H9 (cell line): ENCODE measurements around the gene ACBD3. TPM values are rescaled to one million over a fixed set of nuclear protein-coding genes. Genes with fewer than 3 reads are reported as not detected.
A peak's percentile ranks its signal among the peaks of the same experiment; 100 is the strongest.

Experiments
- DNase-seq: peaks from one replicate; pipeline ENCODE4 v3.0.0-alpha.2; 2017
- H2AFZ ChIP-seq: one replicate; pipeline ENCODE4 v1.6.1; 2013; ENCODE audit warnings: mild to moderate bottlenecking, low read length, control low read depth, moderate library complexity
- H2AK5ac ChIP-seq: 2 replicates; pipeline ENCODE4 v1.6.1; 2013; ENCODE audit warnings: low read length, control low read depth, mixed read lengths; ENCODE audit not compliant: insufficient read length
- H2BK120ac ChIP-seq: one replicate; pipeline ENCODE4 v1.6.1; 2013; ENCODE audit warnings: low read depth, mild to moderate bottlenecking, low read length, control low read depth, inconsistent platforms; ENCODE audit not compliant: poor library complexity, severe bottlenecking
- H2BK12ac ChIP-seq: 2 replicates; pipeline ENCODE4 v1.6.1; 2013; ENCODE audit warnings: low read length, control low read depth, mixed read lengths, low read depth; ENCODE audit not compliant: insufficient read length
- H2BK15ac ChIP-seq: 2 replicates; pipeline ENCODE4 v1.6.1; 2013; ENCODE audit warnings: low read depth, low read length, control low read depth
- H2BK20ac ChIP-seq: one replicate; pipeline ENCODE4 v1.6.1; 2013; ENCODE audit warnings: low read depth, mild to moderate bottlenecking, low read length, control low read depth, inconsistent platforms; ENCODE audit not compliant: poor library complexity, severe bottlenecking
- H2BK5ac ChIP-seq: 2 replicates; pipeline ENCODE4 v1.6.1; 2013; ENCODE audit warnings: low read length, control low read depth, mixed read lengths; ENCODE audit not compliant: insufficient read length
- H3K14ac ChIP-seq: 2 replicates; pipeline ENCODE4 v1.6.1; 2013; ENCODE audit warnings: low read length, control low read depth; ENCODE audit not compliant: insufficient read depth
- H3K18ac ChIP-seq: 2 replicates; pipeline ENCODE4 v1.6.1; 2013; ENCODE audit warnings: low read depth, mild to moderate bottlenecking, mixed read lengths, low read length, control low read depth; ENCODE audit not compliant: insufficient read length
- H3K23ac ChIP-seq: 2 replicates; pipeline ENCODE4 v1.6.1; 2013; ENCODE audit warnings: low read length, control low read depth, mixed read lengths, low read depth; ENCODE audit not compliant: insufficient read length
- H3K23me2 ChIP-seq: 2 replicates; pipeline ENCODE4 v1.6.1; 2013; ENCODE audit warnings: low read depth, mild to moderate bottlenecking, mixed read lengths, low read length, control low read depth; ENCODE audit not compliant: insufficient read length, poor library complexity, severe bottlenecking
- H3K27ac ChIP-seq: 2 replicates; pipeline ENCODE4 v1.5.1; 2013; ENCODE audit warnings: low read length, control low read depth, mixed read lengths, low read depth; ENCODE audit not compliant: insufficient read length
- H3K27me3 ChIP-seq: 2 replicates; pipeline ENCODE4 v1.6.1; 2013; ENCODE audit warnings: low read length, control low read depth, inconsistent platforms; ENCODE audit not compliant: insufficient read depth
- H3K4ac ChIP-seq: 2 replicates; pipeline ENCODE4 v1.6.1; 2013; ENCODE audit warnings: low read depth, mild to moderate bottlenecking, control low read depth, inconsistent platforms, low read length, moderate library complexity
- H3K4me1 ChIP-seq: 2 replicates; pipeline ENCODE4 v1.6.1; 2013; ENCODE audit warnings: low read length, control low read depth, inconsistent platforms; ENCODE audit not compliant: insufficient read depth
- H3K4me2 ChIP-seq: 2 replicates; pipeline ENCODE4 v1.6.1; 2013; ENCODE audit warnings: low read length, control low read depth, mixed read lengths; ENCODE audit not compliant: insufficient read length, insufficient read depth
- H3K56ac ChIP-seq: 2 replicates; pipeline ENCODE4 v1.6.1; 2013; ENCODE audit warnings: low read depth, mild to moderate bottlenecking, mixed read lengths, low read length, control low read depth; ENCODE audit not compliant: insufficient read length
- H3K79me1 ChIP-seq: 2 replicates; pipeline ENCODE4 v1.6.1; 2013; ENCODE audit warnings: low read depth, mild to moderate bottlenecking, moderate library complexity, low read length, control low read depth, inconsistent platforms; ENCODE audit not compliant: insufficient read depth, poor library complexity, severe bottlenecking
- H3K79me2 ChIP-seq: 2 replicates; pipeline ENCODE4 v1.6.1; 2013; ENCODE audit warnings: low read length, control low read depth, inconsistent platforms; ENCODE audit not compliant: insufficient read depth
- H3K9ac ChIP-seq: 2 replicates; pipeline ENCODE4 v1.6.1; 2013; ENCODE audit warnings: low read length, control low read depth, mixed read lengths; ENCODE audit not compliant: insufficient read length; ENCODE audit errors: extremely low read depth
- H3K9me3 ChIP-seq: one replicate; pipeline ENCODE4 v1.6.1; 2013; ENCODE audit warnings: low read depth, low read length, inconsistent platforms; ENCODE audit not compliant: control insufficient read depth
- H3T11ph ChIP-seq: one replicate; pipeline ENCODE4 v1.6.1; 2013; ENCODE audit warnings: mild to moderate bottlenecking, low read length, control low read depth, inconsistent platforms
- H4K20me1 ChIP-seq: one replicate; pipeline ENCODE4 v1.6.1; 2013; ENCODE audit not compliant: control insufficient read depth, insufficient read length, insufficient read depth
- H4K5ac ChIP-seq: 2 replicates; pipeline ENCODE4 v1.6.1; 2013; ENCODE audit warnings: low read depth, mild to moderate bottlenecking, mixed read lengths, low read length, control low read depth; ENCODE audit not compliant: insufficient read length
- H4K8ac ChIP-seq: replicated peaks from 2 replicates; pipeline ENCODE4 v1.6.1; 2013; ENCODE audit warnings: low read length, control low read depth, mixed read lengths, low read depth; ENCODE audit not compliant: insufficient read length
- H4K91ac ChIP-seq: 2 replicates; pipeline ENCODE4 v1.6.1; 2013; ENCODE audit warnings: low read depth, mild to moderate bottlenecking, moderate library complexity, mixed read lengths, low read length, control low read depth; ENCODE audit not compliant: insufficient read length
- H3K27ac Mint-ChIP-seq, 3 experiments: 2 replicates in 2 of 3; 3 replicates in 1 of 3; pipeline ENCODE4 v1.8.0; 2020 to 2021; ENCODE audit warnings: mixed read lengths in 3 of 3, mild to moderate bottlenecking in 1 of 3, moderate library complexity in 1 of 3
- H3K27me3 Mint-ChIP-seq: 2 replicates; pipeline ENCODE4 v1.8.0; 2021; ENCODE audit warnings: low read depth, mild to moderate bottlenecking, moderate library complexity, mixed read lengths
- H3K36me3 Mint-ChIP-seq, 3 experiments: 2 replicates in 2 of 3; 3 replicates in 1 of 3; pipeline ENCODE4 v1.8.0; 2020 to 2021; ENCODE audit warnings: low read depth in 3 of 3, mixed read lengths in 3 of 3; ENCODE audit not compliant: insufficient read depth in 1 of 3
- H3K4me1 Mint-ChIP-seq, 2 experiments: 2 replicates each; pipeline ENCODE4 v1.8.0; 2020; ENCODE audit warnings: mixed read lengths in 2 of 2
- H3K4me3 Mint-ChIP-seq, 2 experiments: 2 replicates in 1 of 2; 3 replicates in 1 of 2; pipeline ENCODE4 v1.8.0; 2020 to 2021; ENCODE audit warnings: mild to moderate bottlenecking in 2 of 2, mixed read lengths in 2 of 2, moderate library complexity in 1 of 2
- H3K9me3 Mint-ChIP-seq, 2 experiments: 2 replicates in 1 of 2; 3 replicates in 1 of 2; pipeline ENCODE4 v1.8.0; 2020; ENCODE audit warnings: mild to moderate bottlenecking in 2 of 2, mixed read lengths in 2 of 2, moderate library complexity in 1 of 2
- CTCF ChIP-seq: fragments of 200-600 bp; sonication (generic); conservative IDR thresholded peaks from 3 replicates; pipeline ENCODE4 v1.8.0; 2021; ENCODE audit warnings: antibody characterized with exemption, mild to moderate bottlenecking
- WGBS: extraction: QIAGEN DNeasy Blood & Tissue Kit; methylation state at CpG from one replicate; pipeline ENCODE4 v1.1.7; 2013; ENCODE audit warnings: missing lambda C conversion rate, low lambda C conversion rate, mixed read lengths; ENCODE audit not compliant: insufficient read length; ENCODE audit errors: extremely low coverage; 5-methylcytosine and 5-hydroxymethylcytosine counted together
- total RNA-seq: library from RNA; stranded (reverse); gene quantifications from 2 replicates; pipeline ENCODE4 v1.2.1, GENCODE V29; 2021

ACBD3 gene
- total RNA-seq, 1 experiment from 2014 or later, result 30.8 TPM

- H3K4ac ChIP-seq, result no peak overlapping the region
- no peaks in the 10 kb centered on the region for H3K9me3 Mint-ChIP-seq
- no peaks in the 10 kb centered on the region for H3K79me1 ChIP-seq
- H3K18ac ChIP-seq, result peak overlapping the region; percentile 34
- H2BK5ac ChIP-seq, result no peak overlapping the region
- peaks cover 26% of the 10 kb centered on the region for H3K27me3 Mint-ChIP-seq
- H2AFZ ChIP-seq, result no peak overlapping the region
- TF ChIP-seq CTCF, result no peak
- no CpG with 5 or more reads among the region's 5 CpGs for WGBS
- no peak overlapping the region for H3K23ac ChIP-seq
- no peak overlapping the region for H3K27ac Mint-ChIP-seq
- H2BK120ac ChIP-seq, result no peak overlapping the region
- H3K4me3 Mint-ChIP-seq, result no peak overlapping the region
- no peaks in the 10 kb centered on the region for H3K36me3 Mint-ChIP-seq
- no peaks in the 10 kb centered on the region for H3K79me2 ChIP-seq
- no peak overlapping the region for H2AK5ac ChIP-seq
- H4K91ac ChIP-seq, result no peak overlapping the region
- H4K8ac ChIP-seq, result no peak overlapping the region
- no peak overlapping the region for H2BK20ac ChIP-seq
- no peak overlapping the region for H2BK12ac ChIP-seq
- H3K9ac ChIP-seq, result no peak overlapping the region
- H3K56ac ChIP-seq, result no peak overlapping the region
- DNase-seq, result no peak
- no peaks in the 10 kb centered on the region for H3K9me3 ChIP-seq
- no peak overlapping the region for H3T11ph ChIP-seq
- no peaks in the 10 kb centered on the region for H3K23me2 ChIP-seq
- H3K27ac ChIP-seq, result no peak overlapping the region
- H4K20me1 ChIP-seq, result no peaks in the 10 kb centered on the region
- H3K4me1 Mint-ChIP-seq, result peaks cover 29 to 37% of the 10 kb centered on the region in 2 experiments
- H3K27me3 ChIP-seq, result no peaks in the 10 kb centered on the region; the same call in 1 of the 2 replicates
- no peak overlapping the region for H2BK15ac ChIP-seq
- no peak overlapping the region for H3K14ac ChIP-seq
- H3K4me1 ChIP-seq, result peaks cover 10% of the 10 kb centered on the region; the same call in 1 of the 2 replicates
- no peak overlapping the region for H3K4me2 ChIP-seq
- H4K5ac ChIP-seq, result no peak overlapping the region
These were observed 20.5 kb upstream of the ACBD3 start for GRCh38 chr1:226207048-226207447.
